ENCODE data around the gene ZNF684. TPM values are rescaled to one million over a fixed set of nuclear protein-coding genes. Genes with fewer than 3 reads are reported as not detected.

ZNF684 gene
- total and polyA plus RNA-seq, 9 of the 15 experiments (the other 6 are each of a cell fraction or from before 2014, with no cell fraction given) = 4.8 to 8.8 (median 5.5) TPM

- TF ChIP-seq SMAD4 (CRISPR knock-in tag; conservative IDR thresholded peaks at IDR 0.05) = 0 out of 2 replicates have a peak, but pooled peaks have one; percentile 18
- TF ChIP-seq CBX1 (IDR thresholded peaks at IDR 0.05; ENCODE audit: low read depth) = 0 out of 2 replicates have a peak, but pooled peaks have one; percentile 71
- TF ChIP-seq TOE1 (IDR thresholded peaks at IDR 0.05; ENCODE audit: borderline replicate concordance) = no peak
- no peak for TF ChIP-seq TOE1 (CRISPR knock-in tag; IDR thresholded peaks at IDR 0.05; ENCODE audit: borderline replicate concordance, low read depth)
- peak; percentile 91 for TF ChIP-seq L3MBTL2 (IDR thresholded peaks at IDR 0.05)
- peak; percentile 43; the same call in 1 of the 2 replicates for TF ChIP-seq SUPT5H (IDR thresholded peaks at IDR 0.05)
- TF ChIP-seq ZNF134 (CRISPR knock-in tag; conservative IDR thresholded peaks at IDR 0.05) = no peak
- peak; percentile 85 for TF ChIP-seq MGA (IDR thresholded peaks at IDR 0.05)
- TF ChIP-seq TAF9B (IDR thresholded peaks at IDR 0.05; ENCODE audit: partially characterized antibody) = no peak
- peak; percentile 67 for TF ChIP-seq ZNF592 (IDR thresholded peaks at IDR 0.05)
- TF ChIP-seq POLR2A (conservative IDR thresholded peaks at IDR 0.05) = peak; percentile 61; the same call in 1 of the 2 replicates
- no peak for TF ChIP-seq SOX6 (IDR thresholded peaks at IDR 0.05)
Measured at GRCh38 chr1:40508375-40509341, 22.8 kb upstream of the ZNF684 start, which contains the start of gene EXO5 (continued).

All from K562 (cell line).